HG02884 (cell line): ENCODE measurements around the gene SYNPO.

ENCODE experiments used
- ATAC-seq: cut with Tn5 transposase; IDR thresholded peaks from one replicate; pipeline ENCODE4 v1.9.1; 2021; ENCODE audit warnings: mild to moderate bottlenecking, moderate library complexity; ENCODE audit not compliant: unreplicated experiment

SYNPO gene

GRCh38 chr5:150625164-150625535 is 15.3 kb upstream of the SYNPO start:
- no peak for ATAC-seq

GRCh38 chr5:150625831-150626746 is 14.4 kb upstream of the SYNPO start:
- peak; percentile 39 for ATAC-seq

GRCh38 chr5:150626853-150627276 is 13.6 kb upstream of the SYNPO start:
- no peak for ATAC-seq

GRCh38 chr5:150627731-150628545 is 12.5 kb upstream of the SYNPO start:
- ATAC-seq: no peak

- no peak for ATAC-seq
Measured at GRCh38 chr5:150628936-150629485, 11.4 kb upstream of the SYNPO start.

GRCh38 chr5:150630016-150630415 is 10.4 kb upstream of the SYNPO start:
- ATAC-seq: no peak

- ATAC-seq: no peak
Measured at GRCh38 chr5:150630461-150631325, 9.8 kb upstream of the SYNPO start.

GRCh38 chr5:150631326-150631701 is 9.1 kb upstream of the SYNPO start:
- ATAC-seq: no peak

GRCh38 chr5:150632305-150633160 is 7.9 kb upstream of the SYNPO start:
- ATAC-seq: no peak

- ATAC-seq: no peak
Measured at GRCh38 chr5:150633429-150633828, 7.0 kb upstream of the SYNPO start.

- no peak for ATAC-seq
Measured at GRCh38 chr5:150636391-150637244, 3.8 kb upstream of the SYNPO start.

GRCh38 chr5:150637245-150638052 is 3.0 kb upstream of the SYNPO start:
- ATAC-seq: no peak

GRCh38 chr5:150638053-150638444 is 2.4 kb upstream of the SYNPO start:
- ATAC-seq: no peak

- ATAC-seq: no peak
Measured at GRCh38 chr5:150638488-150639376, 1.7 kb upstream of the SYNPO start.

GRCh38 chr5:150639377-150639692 is 1.1 kb upstream of the SYNPO start:
- no peak for ATAC-seq

- no peak for ATAC-seq
Measured at GRCh38 chr5:150639751-150640150, 709 bp upstream of the SYNPO start.

- ATAC-seq: no peak
Measured at GRCh38 chr5:150641006-150641570, 628 bp downstream of the SYNPO start.
